Coronary artery (tissue), 2 donors: ENCODE measurements around the gene CRYGC.

ENCODE experiments used
- DNase-seq: peaks from one replicate; pipeline ENCODE4 v3.0.0-alpha.2; 2017; ENCODE audit warnings: low spot score
- H3K27ac ChIP-seq, 2 donors: fragments of 200-600 bp; sonication (generic); one replicate each; pipeline ENCODE4 v1.5.1; 2016 to 2019
- H3K4me3 ChIP-seq: fragments of 200-600 bp; sonication (generic); 2 replicates; pipeline ENCODE4 v1.5.1; 2016; ENCODE audit warnings: mild to moderate bottlenecking, moderate library complexity
- CTCF ChIP-seq: fragments of 200-600 bp; sonication (generic); IDR thresholded peaks from one replicate; pipeline ENCODE4 v1.5.1; 2019; ENCODE audit warnings: antibody characterized with exemption

CRYGC gene

GRCh38 chr2:208129744-208130711 is at the start of gene CRYGC:
Gene CRYGC, minus strand, starts transcription at chr2:208129828. Its CDS starts 36 bp downstream, at chr2:208129792.
- no peak for DNase-seq
- H3K27ac ChIP-seq = no peak within 1 kb of the TSS
- H3K4me3 ChIP-seq = no peak within 1 kb of the TSS
- no peak for TF ChIP-seq CTCF

GRCh38 chr2:208179028-208179609 is 49.5 kb upstream of the CRYGC start:
- Histone ChIP-seq H3K4me3 (no peak overlapping the region), H3K27ac (no peak overlapping the region)
- TF ChIP-seq CTCF = no peak
- no peak for DNase-seq

- Histone ChIP-seq H3K27ac (no peak overlapping the region), H3K4me3 (no peak overlapping the region)
- TF ChIP-seq CTCF = no peak
- no peak for DNase-seq
Observed at GRCh38 chr2:208175840-208176153, 46.2 kb upstream of the CRYGC start.

GRCh38 chr2:208175069-208175839 is 45.6 kb upstream of the CRYGC start:
- Histone ChIP-seq H3K4me3 (no peak overlapping the region), H3K27ac (no peak overlapping the region)
- no peak for DNase-seq
- TF ChIP-seq CTCF = peak; percentile 83

- no peak overlapping the region for H3K27ac ChIP-seq
- DNase-seq = no peak
- no peak overlapping the region for H3K4me3 ChIP-seq
- TF ChIP-seq CTCF = no peak
Observed at GRCh38 chr2:208174144-208174543, 44.5 kb upstream of the CRYGC start.

GRCh38 chr2:208172125-208172524 is 42.5 kb upstream of the CRYGC start:
- DNase-seq = no peak
- H3K4me3 ChIP-seq = no peak overlapping the region
- no peak for TF ChIP-seq CTCF
- H3K27ac ChIP-seq = no peak overlapping the region
